Hepatocyte (in vitro differentiated cells): ENCODE data around the gene PLA2G12A. TPM values are rescaled to one million over a fixed set of nuclear protein-coding genes. Genes with fewer than 3 reads are reported as not detected.

Source experiments
- DNase-seq: peaks from one replicate; pipeline ENCODE4 v3.0.0-alpha.2; 2016; ENCODE audit warnings: low spot score
- H2AFZ ChIP-seq: fragments of 200-600 bp; sonication (generic); 2 replicates; pipeline ENCODE4 v1.6.0; 2016; ENCODE audit warnings: antibody characterized with exemption, mild to moderate bottlenecking
- H3K27ac ChIP-seq: fragments of 200-600 bp; sonication (generic); 2 replicates; pipeline ENCODE4 v1.5.1; 2016; ENCODE audit warnings: mild to moderate bottlenecking
- H3K27me3 ChIP-seq: fragments of 200-600 bp; sonication (generic); 2 replicates; pipeline ENCODE4 v1.6.1; 2016
- H3K36me3 ChIP-seq: fragments of 200-600 bp; sonication (generic); replicated peaks from 2 replicates; pipeline ENCODE4 v1.5.1; 2016; ENCODE audit warnings: low read depth; ENCODE audit not compliant: insufficient read depth
- H3K4me1 ChIP-seq: fragments of 200-600 bp; sonication (generic); 2 replicates; pipeline ENCODE4 v1.5.1; 2016; ENCODE audit warnings: mild to moderate bottlenecking, moderate library complexity; ENCODE audit not compliant: insufficient read depth
- H3K4me2 ChIP-seq: fragments of 200-600 bp; sonication (generic); 2 replicates; pipeline ENCODE4 v1.6.0; 2016
- H3K4me3 ChIP-seq: fragments of 200-600 bp; sonication (generic); 2 replicates; pipeline ENCODE4 v1.5.1; 2016; ENCODE audit warnings: mild to moderate bottlenecking
- H3K79me2 ChIP-seq: fragments of 200-600 bp; sonication (generic); 2 replicates; pipeline ENCODE4 v1.6.0; 2017; ENCODE audit warnings: mild to moderate bottlenecking
- H3K9me2 ChIP-seq: fragments of 200-600 bp; sonication (generic); replicated peaks from 2 replicates; pipeline ENCODE4 v1.6.0; 2017; ENCODE audit warnings: mild to moderate bottlenecking; ENCODE audit not compliant: insufficient read depth
- H3K9me3 ChIP-seq: fragments of 200-600 bp; sonication (generic); 2 replicates; pipeline ENCODE4 v1.5.1; 2016; ENCODE audit warnings: low read depth, mild to moderate bottlenecking
- H4K20me1 ChIP-seq: fragments of 200-600 bp; sonication (generic); 2 replicates; pipeline ENCODE4 v1.6.0; 2016; ENCODE audit warnings: mild to moderate bottlenecking; ENCODE audit not compliant: insufficient read depth, poor library complexity, severe bottlenecking
- CTCF ChIP-seq: fragments of 200-600 bp; sonication (generic); IDR thresholded peaks from 2 replicates; pipeline ENCODE4 v1.5.1; 2016; ENCODE audit warnings: antibody characterized with exemption, mild to moderate bottlenecking; ENCODE audit not compliant: poor library complexity
- EZH2 ChIP-seq: fragments of 200-600 bp; sonication (generic); IDR thresholded peaks from 2 replicates; pipeline ENCODE4 v1.6.1; 2016; ENCODE audit warnings: antibody characterized with exemption, mild to moderate bottlenecking, borderline replicate concordance
- EZH2phosphoT487 ChIP-seq: fragments of 200-600 bp; sonication (generic); IDR thresholded peaks from one replicate; pipeline ENCODE4 v1.6.1; 2018; ENCODE audit warnings: antibody characterized with exemption, mild to moderate bottlenecking, low read depth, moderate library complexity; ENCODE audit not compliant: unreplicated experiment, severe bottlenecking
- WGBS: methylation state at CpG from one replicate; pipeline ENCODE4 v1.1.6; 2016; ENCODE audit warnings: low lambda C conversion rate; ENCODE audit errors: missing lambda C conversion rate; 5-methylcytosine and 5-hydroxymethylcytosine counted together
- polyA plus RNA-seq: library from polyadenylated mRNA; unstranded; fragments of >200 nt; fragmentation: Nextera tagmentation; extraction: Ambion mirVana; gene quantifications from 2 replicates; pipeline ENCODE4 v1.2.1, GENCODE V29; 2016
- total RNA-seq: library from RNA; depleted of rRNA; stranded (reverse); fragments of >200 nt; gene quantifications from 2 replicates; pipeline ENCODE4 v1.2.3, GENCODE V29; 2014

Gene PLA2G12A
- total RNA-seq (32.7 and 494 TPM in 2 replicates), polyA plus RNA-seq (91.4 and 94.9 TPM in 2 replicates)

- TF ChIP-seq EZH2, result no peak
- TF ChIP-seq EZH2phosphoT487, result no peak
- no peaks in the 10 kb centered on the region for H3K9me2 ChIP-seq
- peak; percentile 94 for DNase-seq
- peak within 1 kb of the TSS; percentile 98 for H3K27ac ChIP-seq
- peak within 1 kb of the TSS; percentile 99 for H2AFZ ChIP-seq
- no peaks in the 10 kb centered on the region for H4K20me1 ChIP-seq
- H3K36me3 ChIP-seq, result no peaks in the 10 kb centered on the region
- no peaks in the 10 kb centered on the region for H3K27me3 ChIP-seq
- no peaks in the 10 kb centered on the region for H3K9me3 ChIP-seq
- peak within 1 kb of the TSS; percentile 93 for H3K4me3 ChIP-seq
- peaks cover 43% of the 10 kb centered on the region for H3K79me2 ChIP-seq
- H3K4me1 ChIP-seq, result peaks cover 8% of the 10 kb centered on the region
- under 1% methylated on average over 68 of the region's 83 CpGs for WGBS
- H3K4me2 ChIP-seq, result peak within 1 kb of the TSS; percentile 90
Observed at GRCh38 chr4:109729718-109730618, at the start of gene PLA2G12A. TSS of gene PLA2G12A (minus strand) at chr4:109730070. CDS start at chr4:109729809, 261 bp downstream.

- no peaks in the 10 kb centered on the region for H3K9me3 ChIP-seq
- WGBS, result 66% methylated on average over 5 of the region's 5 CpGs
- H3K27me3 ChIP-seq, result no peaks in the 10 kb centered on the region
- H3K79me2 ChIP-seq, result no peaks in the 10 kb centered on the region
- no peak overlapping the region for H3K4me2 ChIP-seq
- no peak overlapping the region for H3K4me3 ChIP-seq
- no peak overlapping the region for H3K27ac ChIP-seq
- no peaks in the 10 kb centered on the region for H3K36me3 ChIP-seq
- TF ChIP-seq EZH2phosphoT487, result no peak
- no peak for TF ChIP-seq CTCF
- TF ChIP-seq EZH2, result no peak
- no peaks in the 10 kb centered on the region for H3K9me2 ChIP-seq
- H2AFZ ChIP-seq, result no peak overlapping the region
- H4K20me1 ChIP-seq, result no peaks in the 10 kb centered on the region
- no peak for DNase-seq
- no peaks in the 10 kb centered on the region for H3K4me1 ChIP-seq
Observed at GRCh38 chr4:109764789-109765402, 35.0 kb upstream of the PLA2G12A start.

- Histone ChIP-seq H3K9me3 (no peaks in the 10 kb centered on the region), H3K36me3 (no peaks in the 10 kb centered on the region), H3K4me2 (no peak overlapping the region), H3K27me3 (no peaks in the 10 kb centered on the region), H3K79me2 (no peaks in the 10 kb centered on the region), H3K4me1 (no peaks in the 10 kb centered on the region), H3K27ac (no peak overlapping the region), H3K9me2 (no peaks in the 10 kb centered on the region), H3K4me3 (no peak overlapping the region), H2AFZ (no peak overlapping the region), H4K20me1 (no peaks in the 10 kb centered on the region)
- TF ChIP-seq EZH2phosphoT487 (no peak), CTCF (no peak), EZH2 (no peak)
- 76% methylated on average over 2 of the region's 2 CpGs for WGBS
- no peak for DNase-seq
Observed at GRCh38 chr4:109764376-109764775, 34.5 kb upstream of the PLA2G12A start.

- Histone ChIP-seq H3K4me3 (no peak overlapping the region), H3K79me2 (no peaks in the 10 kb centered on the region), H3K4me1 (no peaks in the 10 kb centered on the region), H4K20me1 (no peaks in the 10 kb centered on the region), H3K4me2 (no peak overlapping the region), H2AFZ (no peak overlapping the region), H3K27ac (no peak overlapping the region), H3K36me3 (no peaks in the 10 kb centered on the region), H3K9me2 (no peaks in the 10 kb centered on the region), H3K9me3 (no peaks in the 10 kb centered on the region), H3K27me3 (no peaks in the 10 kb centered on the region)
- DNase-seq, result no peak
- TF ChIP-seq CTCF (no peak), EZH2phosphoT487 (no peak), EZH2 (no peak)
- 53% methylated on average over 2 of the region's 2 CpGs for WGBS
Observed at GRCh38 chr4:109760682-109761081, 30.8 kb upstream of the PLA2G12A start.
